CD1c-positive myeloid dendritic cell (primary cell): ENCODE results near the gene ERAL1.
"Not testable (repeated sequence)": the region's sequence is repeated elsewhere in the genome, so short reads cannot be mapped to it uniquely, and the experiment has no call there.

Experiments used
- DNase-seq: peaks from one replicate; pipeline ENCODE4 v3.0.0-alpha.2; 2016; ENCODE audit errors: extremely low spot score

ERAL1 gene

DNA sequence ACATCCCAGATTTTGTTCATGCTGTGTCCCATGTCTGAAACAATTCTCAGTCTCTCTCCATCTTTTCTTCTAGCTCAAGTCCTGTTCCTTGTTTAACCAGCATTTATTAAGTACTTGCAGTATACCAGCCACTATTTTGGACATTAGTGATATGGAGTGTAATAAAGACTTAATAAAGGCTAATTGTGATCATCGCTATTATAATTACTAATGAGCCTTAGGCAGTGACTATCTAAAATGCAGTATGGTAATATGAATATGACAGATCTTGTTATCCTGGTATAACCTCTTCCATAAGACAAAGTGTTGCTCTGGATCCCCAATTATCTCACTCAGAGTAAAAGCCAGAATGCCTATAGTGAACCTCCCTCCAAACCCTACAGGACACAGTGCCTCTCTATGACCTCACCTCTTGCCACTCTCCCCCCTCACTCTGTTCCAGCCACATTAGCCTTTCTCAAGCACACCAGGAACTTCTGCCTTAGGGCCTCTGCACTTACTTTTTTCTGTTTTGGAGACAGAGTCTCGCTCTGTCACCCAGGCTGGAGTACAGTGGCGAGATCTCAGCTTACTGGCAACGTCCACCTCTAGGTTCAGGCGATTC is 44.5 kb downstream of the ERAL1 start:
- no peak for DNase-seq

DNA sequence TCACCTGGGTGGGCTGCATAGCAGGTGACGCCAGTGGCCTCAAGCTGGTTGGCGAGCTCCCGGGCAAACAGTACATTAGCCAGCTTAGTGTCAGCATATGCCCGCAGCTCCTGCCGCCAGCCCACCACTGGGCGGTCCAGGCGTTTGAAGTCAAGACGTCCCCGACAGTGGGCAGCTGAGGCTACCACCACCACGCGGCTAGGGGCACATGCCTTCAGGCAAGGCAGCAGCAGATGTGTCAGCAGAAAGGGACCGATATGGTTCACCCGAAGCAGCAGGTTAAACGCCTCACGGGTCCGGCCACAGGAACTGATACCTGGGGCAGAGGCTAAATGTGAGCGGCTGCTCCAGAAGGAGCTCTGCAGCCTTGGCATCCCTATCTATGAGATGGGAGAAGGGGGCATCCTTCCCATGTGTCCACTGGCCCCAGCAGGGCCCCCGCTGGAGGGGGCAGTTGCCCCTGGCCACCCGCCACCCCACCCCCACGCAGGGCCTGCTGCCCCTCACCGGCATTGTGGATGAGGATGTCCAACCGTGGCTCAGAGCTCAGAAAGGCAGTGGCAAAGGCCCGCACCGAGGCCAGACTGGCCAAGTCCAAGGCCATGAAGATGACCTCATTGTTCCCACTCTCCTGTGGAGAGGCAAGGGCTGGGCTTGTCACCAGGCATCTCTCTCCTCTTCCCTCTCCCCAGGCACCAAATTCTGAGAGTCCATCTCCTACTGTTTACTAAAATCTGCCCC is 46.3 kb downstream of the ERAL1 start:
- DNase-seq = no peak

DNA sequence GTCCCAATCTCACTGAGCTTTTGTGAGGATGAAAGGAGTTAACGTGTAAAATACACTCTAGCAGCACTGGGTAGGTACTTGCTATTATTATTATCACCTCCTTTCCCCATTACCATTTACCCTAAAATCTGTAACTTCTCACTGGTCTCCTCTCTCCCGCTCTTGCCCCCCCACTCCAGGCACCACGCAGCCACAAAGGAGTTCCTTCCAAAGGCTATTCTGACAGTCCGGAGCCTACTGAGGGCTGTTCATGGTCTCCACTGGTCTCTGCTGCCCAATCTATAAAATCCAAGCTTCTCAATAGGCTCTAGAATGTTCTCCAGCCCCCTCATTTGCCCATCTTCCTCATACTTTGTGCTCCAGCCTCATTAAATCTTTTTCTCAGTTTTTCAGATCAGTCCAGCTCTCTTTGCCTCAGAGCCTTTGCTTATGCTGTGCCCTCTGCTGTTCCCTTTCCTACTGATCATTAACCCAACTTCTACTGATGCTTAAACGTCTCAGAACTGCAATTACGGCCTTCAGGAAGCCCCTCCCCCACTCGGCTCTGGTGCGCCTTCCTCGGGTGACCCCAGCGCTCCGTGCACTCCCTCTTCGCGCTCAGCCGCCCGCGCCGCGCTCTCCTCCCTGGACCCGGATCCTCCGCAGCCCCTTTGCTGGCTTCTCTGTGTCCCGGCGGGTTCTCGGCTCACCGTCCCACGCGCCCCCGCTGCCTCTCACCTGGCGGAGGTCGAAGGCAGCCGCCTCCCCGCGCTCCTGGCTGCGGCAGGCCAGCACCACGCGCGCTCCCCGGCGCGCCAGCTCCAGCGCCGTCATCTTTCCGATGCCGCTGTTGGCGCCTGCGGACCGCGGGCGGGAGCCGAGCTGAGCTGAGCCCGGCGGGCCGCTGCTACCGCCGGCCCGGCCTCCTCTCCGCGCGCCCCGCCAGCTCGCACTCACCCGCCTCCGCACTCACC is 47.3 kb downstream of the ERAL1 start:
- DNase-seq = peak; percentile 11

DNA sequence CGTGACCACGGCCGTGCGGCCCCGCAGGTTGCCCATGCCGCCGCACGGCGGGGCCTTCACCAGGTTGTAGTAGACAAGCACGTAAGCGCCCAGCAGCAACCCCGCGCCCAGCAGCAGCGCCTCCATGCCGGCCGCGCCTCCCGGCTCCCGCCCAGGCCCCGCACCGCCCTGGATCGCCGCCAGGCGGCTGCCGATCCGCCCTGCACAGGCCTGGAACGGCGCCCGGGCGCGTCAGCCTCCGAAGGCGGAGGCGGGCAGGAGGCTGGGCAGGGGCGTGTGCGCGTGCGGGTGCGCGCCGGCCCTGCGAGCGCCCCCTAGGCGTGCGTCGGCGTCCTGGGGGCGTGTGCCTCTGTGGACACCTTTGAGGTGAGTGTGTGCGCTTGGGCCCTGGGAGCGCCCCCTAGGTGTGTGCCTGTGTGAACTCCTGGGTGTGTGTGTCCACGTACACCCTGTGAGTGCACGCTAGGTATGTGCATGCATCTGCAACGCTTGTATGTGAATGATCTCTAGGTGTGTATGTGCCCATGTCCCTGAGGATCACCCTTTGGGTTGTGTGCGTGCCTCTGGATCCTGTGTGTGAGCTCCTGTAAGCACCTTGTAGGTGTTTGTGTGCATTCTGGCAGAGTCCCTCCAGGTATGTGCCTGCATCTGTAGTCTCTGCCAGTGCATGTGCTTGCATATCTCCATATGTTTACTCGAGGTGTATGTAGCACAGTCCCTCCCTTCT is 48.2 kb downstream of the ERAL1 start, which contains the start of gene DHRS13:
DHRS13 (minus strand) TSS at position 261 of the 727 bp plus-strand sequence; CDS start at position 126, 135 bp downstream.
- peak; percentile 95 for DNase-seq

DNA sequence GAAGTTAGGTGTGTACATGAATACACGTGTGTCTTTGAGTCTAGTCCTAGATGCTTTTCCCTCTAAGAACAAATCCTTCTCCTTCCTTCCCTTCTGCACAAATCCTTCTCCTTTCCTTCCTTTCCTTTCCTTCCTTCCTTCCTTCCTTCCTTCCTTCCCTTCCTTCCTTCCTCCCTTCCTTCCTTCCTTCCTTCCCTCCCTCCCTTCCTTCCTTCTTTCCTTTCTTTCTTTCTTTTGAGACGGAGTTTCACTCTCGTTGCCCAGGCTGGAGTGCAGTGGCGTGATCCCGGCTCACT is 48.7 kb downstream of the ERAL1 start:
- DNase-seq = not testable (repeated sequence)

DNA sequence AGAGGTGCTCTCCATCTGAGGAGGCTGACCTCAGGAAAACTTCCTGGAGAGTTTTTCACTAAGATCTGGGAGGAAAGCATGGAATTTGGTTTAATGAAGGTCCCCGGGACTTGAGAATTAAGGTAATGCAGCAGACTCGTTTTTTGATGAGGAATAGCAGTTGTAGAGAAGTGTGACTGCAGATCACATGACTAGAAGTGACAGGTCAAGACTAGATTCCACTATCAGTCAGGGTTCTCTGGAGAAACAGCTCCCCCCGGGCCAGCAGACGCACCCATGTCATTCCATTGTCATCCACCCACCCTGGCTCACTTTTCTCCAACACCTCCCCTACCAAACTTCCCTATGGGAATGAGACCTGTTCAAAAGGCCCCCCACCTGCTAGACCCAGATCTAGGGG is 50.0 kb downstream of the ERAL1 start:
- no peak for DNase-seq

- DNase-seq = no peak
Measured at GRCh38 chr17:28906276-28906675, 51.5 kb downstream of the ERAL1 start.

- DNase-seq = no peak
Measured at GRCh38 chr17:28906706-28907438, 52.1 kb downstream of the ERAL1 start.

- no peak for DNase-seq
Measured at GRCh38 chr17:28907709-28908475, 53.1 kb downstream of the ERAL1 start.

- no peak for DNase-seq
Measured at GRCh38 chr17:28908640-28909167, 53.9 kb downstream of the ERAL1 start.

- no peak for DNase-seq
Measured at GRCh38 chr17:28910534-28910933, 55.7 kb downstream of the ERAL1 start.
